HG02798 (cell line): Measurements from ENCODE around the gene TMEM154.

Experiments used
- ATAC-seq: cut with Tn5 transposase; IDR thresholded peaks from one replicate; pipeline ENCODE4 v1.9.1; 2021; ENCODE audit warnings: mild to moderate bottlenecking; ENCODE audit not compliant: unreplicated experiment, poor library complexity

Gene TMEM154

GRCh38 chr4:152572417-152573086 is 107.2 kb downstream of the TMEM154 start:
- ATAC-seq: no peak

DNA sequence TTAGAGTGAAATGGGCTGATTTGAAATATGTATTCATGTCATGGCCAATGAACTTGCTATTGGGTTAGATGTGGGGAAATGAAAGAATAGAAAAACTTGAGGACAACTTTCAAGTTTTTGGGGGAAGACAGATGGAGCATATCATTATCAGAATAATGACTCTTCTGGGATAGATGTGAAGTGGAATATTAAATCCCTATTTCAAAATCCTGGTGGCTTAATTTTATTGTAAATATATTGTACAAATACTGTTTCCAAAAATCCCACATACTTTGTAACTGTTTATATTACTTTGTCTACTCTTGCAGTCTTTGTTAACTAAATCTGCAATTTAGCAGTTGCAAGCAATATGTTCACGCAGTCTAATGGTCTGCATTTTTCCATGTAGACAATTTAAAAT is 108.0 kb downstream of the TMEM154 start:
- ATAC-seq: no peak

DNA sequence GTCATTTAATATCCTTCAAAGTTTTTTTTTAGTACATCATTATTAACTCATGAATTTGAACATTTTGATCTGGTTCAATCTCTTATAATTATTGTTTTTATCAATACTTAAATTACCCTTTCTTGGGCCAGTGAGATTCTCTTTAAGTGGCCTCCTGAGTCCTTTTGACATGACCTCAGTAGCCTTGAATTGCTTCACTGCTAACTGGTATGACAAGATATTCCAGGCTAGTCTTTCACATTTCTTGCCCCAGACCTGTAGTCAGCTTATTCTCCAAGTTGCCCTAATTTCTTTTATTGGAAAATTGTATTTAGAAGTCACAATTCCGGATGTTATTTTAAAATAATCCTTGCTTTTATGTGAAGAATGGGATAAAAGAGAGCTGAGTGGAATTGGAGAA is 108.5 kb downstream of the TMEM154 start:
- no peak for ATAC-seq
